ENCODE results near the gene PSMA1.

GRCh38 chr11:14538271-14538925, 18.2 kb upstream of the PSMA1 start:
- TF ChIP-seq, protein P1, sequence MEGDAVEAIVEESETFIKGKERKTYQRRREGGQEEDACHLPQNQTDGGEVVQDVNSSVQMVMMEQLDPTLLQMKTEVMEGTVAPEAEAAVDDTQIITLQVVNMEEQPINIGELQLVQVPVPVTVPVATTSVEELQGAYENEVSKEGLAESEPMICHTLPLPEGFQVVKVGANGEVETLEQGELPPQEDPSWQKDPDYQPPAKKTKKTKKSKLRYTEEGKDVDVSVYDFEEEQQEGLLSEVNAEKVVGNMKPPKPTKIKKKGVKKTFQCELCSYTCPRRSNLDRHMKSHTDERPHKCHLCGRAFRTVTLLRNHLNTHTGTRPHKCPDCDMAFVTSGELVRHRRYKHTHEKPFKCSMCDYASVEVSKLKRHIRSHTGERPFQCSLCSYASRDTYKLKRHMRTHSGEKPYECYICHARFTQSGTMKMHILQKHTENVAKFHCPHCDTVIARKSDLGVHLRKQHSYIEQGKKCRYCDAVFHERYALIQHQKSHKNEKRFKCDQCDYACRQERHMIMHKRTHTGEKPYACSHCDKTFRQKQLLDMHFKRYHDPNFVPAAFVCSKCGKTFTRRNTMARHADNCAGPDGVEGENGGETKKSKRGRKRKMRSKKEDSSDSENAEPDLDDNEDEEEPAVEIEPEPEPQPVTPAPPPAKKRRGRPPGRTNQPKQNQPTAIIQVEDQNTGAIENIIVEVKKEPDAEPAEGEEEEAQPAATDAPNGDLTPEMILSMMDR (IDR thresholded peaks at IDR 0.05) = no peak
- no peak for TF ChIP-seq POLR2A (IDR thresholded peaks at IDR 0.05)

Data from right lobe of liver (tissue), 4 donors.